K562 (cell line): ENCODE measurements around the gene OPCML. TPM values are rescaled to one million over a fixed set of nuclear protein-coding genes. Genes with fewer than 3 reads are reported as not detected.

ENCODE experiments used
- ATAC-seq: fragments of 200-7000 bp; cut with Tn5 transposase; 3 replicates; pipeline ENCODE4 v1.9.1; 2020; ENCODE audit warnings: moderate library complexity
- BruUV-seq: library from RNA; stranded (reverse); fragments of 400-500 nt; replicated peaks from 2 replicates; lab custom pipeline; 2021; lab: Mats Ljungman, UMichigan
- CTCF ChIA-PET: fragments of 300-600 bp; formaldehyde crosslinking; extraction: SDS; loops from one replicate; lab custom pipeline; 2021; ENCODE audit warnings: low intra/inter-chr PET ratio; lab: Yijun Ruan, JAX
- POLR2A ChIA-PET: fragments of 300-600, 350-650 bp; sonication (Branson Sonifier 250); formaldehyde crosslinking; extraction: SDS; loops from one replicate; lab custom pipeline; 2021; ENCODE audit warnings: antibody characterized with exemption, inconsistent platforms; lab: Yijun Ruan, JAX
- DNase-seq, 4 experiments: peaks; one replicate each; pipeline versions ENCODE4 v3.0.0 to v3.0.0-alpha.2; 2011 to 2018; ENCODE audit warnings: low spot score in 3 of 4, mixed read lengths in 3 of 4; ENCODE audit errors: extremely low read depth in 1 of 4
- FAIRE-seq: peaks from 2 replicates; lab custom pipeline; 2011; peaks lifted over from hg19 to GRCh38; lab: Jason Lieb, UNC
- H2AFZ ChIP-seq: 2 replicates; pipeline ENCODE4 v1.6.0; 2011; ENCODE audit warnings: low read depth, low read length, control low read depth, inconsistent platforms
- H3K27ac ChIP-seq: fragments of 200-600 bp; 3 replicates; pipeline ENCODE4 v1.8.0; 2011; ENCODE audit warnings: low read depth, mild to moderate bottlenecking, control low read depth, inconsistent platforms, low read length, moderate library complexity, mixed read lengths; ENCODE audit errors: extremely low read depth
- H3K27me3 ChIP-seq, 2 experiments: fragments of 300-600 bp in 1 of 2; 2 replicates in 1 of 2; 3 replicates in 1 of 2; pipeline versions ENCODE4 v1.6.0 to v1.8.0; 2011; ENCODE audit warnings: inconsistent platforms in 2 of 2, low read length in 2 of 2, mild to moderate bottlenecking in 1 of 2, mixed read lengths in 1 of 2, moderate library complexity in 1 of 2; ENCODE audit not compliant: control insufficient read depth in 2 of 2, insufficient read depth in 2 of 2
- H3K36me3 ChIP-seq: fragments of 300-600 bp; 3 replicates; pipeline ENCODE4 v1.8.0; 2011; ENCODE audit warnings: mild to moderate bottlenecking, low read length, inconsistent platforms; ENCODE audit not compliant: control insufficient read depth, insufficient read depth
- H3K4me1 ChIP-seq, 2 experiments: fragments of 200-600 bp in 1 of 2; replicated peaks in 1 of 2; 2 replicates in 1 of 2; 3 replicates in 1 of 2; pipeline versions ENCODE4 v1.5.1 to v1.8.0; 2011; ENCODE audit warnings: inconsistent platforms in 2 of 2, low read length in 2 of 2, mild to moderate bottlenecking in 1 of 2, mixed read lengths in 1 of 2, moderate library complexity in 1 of 2; ENCODE audit not compliant: control insufficient read depth in 2 of 2, insufficient read depth in 2 of 2
- H3K4me2 ChIP-seq: 2 replicates; pipeline ENCODE4 v1.6.1; 2011; ENCODE audit warnings: low read length, control low read depth, inconsistent platforms, mixed read lengths; ENCODE audit not compliant: insufficient read depth
- H3K4me3 ChIP-seq: fragments of 200-600 bp; sonication (generic), shearing (Covaris generic); 2 replicates; pipeline ENCODE4 v1.5.1; 2016; ENCODE audit warnings: control low read depth, inconsistent platforms
- H3K79me2 ChIP-seq: fragments of 200-600 bp; 3 replicates; pipeline ENCODE4 v1.8.0; 2011; ENCODE audit warnings: low read length, inconsistent platforms; ENCODE audit not compliant: control insufficient read depth, insufficient read depth
- H3K9ac ChIP-seq, 2 experiments: 2 replicates each; pipeline versions ENCODE4 v1.6.0 to v1.6.1; 2011; ENCODE audit warnings: low read depth in 2 of 2, low read length in 2 of 2, control low read depth in 1 of 2, inconsistent platforms in 1 of 2, mild to moderate bottlenecking in 1 of 2, mixed read lengths in 1 of 2; ENCODE audit not compliant: insufficient read depth in 1 of 2
- H3K9me1 ChIP-seq: one replicate; pipeline ENCODE4 v1.6.0; 2011; ENCODE audit warnings: inconsistent platforms, mild to moderate bottlenecking, low read length, moderate library complexity; ENCODE audit not compliant: control insufficient read depth, insufficient read depth
- H3K9me3 ChIP-seq: replicated peaks from 2 replicates; pipeline ENCODE4 v1.5.1; 2011; ENCODE audit warnings: low read depth, low read length, inconsistent platforms; ENCODE audit not compliant: control insufficient read depth, insufficient read depth
- H4K20me1 ChIP-seq: replicated peaks from 2 replicates; pipeline ENCODE4 v1.6.1; 2011; ENCODE audit warnings: low read length, inconsistent platforms, mixed read lengths; ENCODE audit not compliant: control insufficient read depth, insufficient read depth
- CCAR2 ChIP-seq: fragments of 200-400 bp; formaldehyde crosslinking; IDR thresholded peaks from 2 replicates; pipeline ENCODE4 v1.6.1; 2017; ENCODE audit warnings: mild to moderate bottlenecking, low read depth, low read length
- CSDE1 ChIP-seq, 2 experiments: fragments of 450-650 bp; IDR thresholded peaks; 2 replicates each; pipeline ENCODE4 v1.6.1; 2016; ENCODE audit warnings: mild to moderate bottlenecking in 1 of 2
- EWSR1 ChIP-seq: fragments of 450-650 bp; IDR thresholded peaks from 2 replicates; pipeline ENCODE4 v1.6.1; 2018; ENCODE audit warnings: borderline replicate concordance, mild to moderate bottlenecking, low read depth, moderate library complexity; ENCODE audit not compliant: partially characterized antibody
- EZH2 ChIP-seq: IDR thresholded peaks from 2 replicates; pipeline ENCODE4 v1.6.1; 2012; ENCODE audit warnings: low read depth, mild to moderate bottlenecking, inconsistent platforms, low read length, borderline replicate concordance
- IRF2 ChIP-seq: sonication (generic); formaldehyde crosslinking; IDR thresholded peaks from 2 replicates; pipeline ENCODE4 v1.8.1; 2022; ENCODE audit warnings: mild to moderate bottlenecking, missing genetic modification reagents
- NCOR1 ChIP-seq: fragments of 450-650 bp; IDR thresholded peaks from 2 replicates; pipeline ENCODE4 v1.6.1; 2016; ENCODE audit warnings: mild to moderate bottlenecking, moderate library complexity
- POLR3G ChIP-seq: IDR thresholded peaks from 2 replicates; pipeline ENCODE4 v1.6.1; 2011; ENCODE audit not compliant: insufficient read length, insufficient replicate concordance; ENCODE audit errors: extremely low read depth
- PTRF ChIP-seq: fragments of 450-650 bp; IDR thresholded peaks from 2 replicates; pipeline ENCODE4 v1.6.1; 2016; ENCODE audit warnings: mild to moderate bottlenecking, missing genetic modification characterization, missing compliant biosample characterization
- PURB ChIP-seq: sonication (generic); formaldehyde crosslinking; IDR thresholded peaks from 2 replicates; pipeline ENCODE4 v1.9.0; 2021; ENCODE audit warnings: low read depth, mild to moderate bottlenecking, missing genetic modification reagents
- SIN3B ChIP-seq: fragments of 450-650 bp; IDR thresholded peaks from 2 replicates; pipeline ENCODE4 v1.6.1; 2017; ENCODE audit warnings: low read depth, mild to moderate bottlenecking, moderate library complexity
- SLC30A9 ChIP-seq: fragments of 250-450 bp; sonication (Bioruptor Pico); IDR thresholded peaks from 2 replicates; pipeline ENCODE4 v1.8.0; 2022; ENCODE audit warnings: mild to moderate bottlenecking, moderate library complexity
- YY1 ChIP-seq, 3 experiments: IDR thresholded peaks; 2 replicates each; pipeline ENCODE4 v1.6.1; 2011; ENCODE audit warnings: low read length in 2 of 3, mild to moderate bottlenecking in 2 of 3, moderate library complexity in 2 of 3, borderline replicate concordance in 1 of 3, control low read depth in 1 of 3, low read depth in 1 of 3; ENCODE audit not compliant: insufficient read depth in 3 of 3, insufficient replicate concordance in 2 of 3, control insufficient read depth in 1 of 3, insufficient read length in 1 of 3; ENCODE audit errors: extremely low read depth in 1 of 3
- ZNF134 ChIP-seq: fragments of 250-450 bp; sonication (Bioruptor Pico); conservative IDR thresholded peaks from 2 replicates; pipeline ENCODE4 v1.4.0; 2020
- ZNF232 ChIP-seq: sonication (generic); formaldehyde crosslinking; IDR thresholded peaks from 2 replicates; pipeline ENCODE4 v1.8.0; 2022; ENCODE audit warnings: mild to moderate bottlenecking, missing genetic modification reagents
- ZNF77 ChIP-seq: fragments of 250-450 bp; sonication (Bioruptor Pico); IDR thresholded peaks from 2 replicates; pipeline ENCODE4 v1.5.0; 2020
- WGBS: fragments of 100-300 bp; shearing (Covaris generic); methylation state at CpG from one replicate; pipeline ENCODE4 v1.1.6; 2016; ENCODE audit warnings: low coverage, mixed read lengths; ENCODE audit not compliant: insufficient coverage; ENCODE audit errors: missing lambda C conversion rate; 5-methylcytosine and 5-hydroxymethylcytosine counted together
- in situ Hi-C: fragments of 300-500 bp; cut with MboI; formaldehyde crosslinking; loops from 4 replicates; pipeline ENCODE4 v1.15.0; 2018; ENCODE audit warnings: inconsistent platforms, mixed read lengths
- intact Hi-C: fragments of 100-400 bp; cut with micrococcal nuclease; formaldehyde crosslinking; loops from 2 replicates; pipeline ENCODE4 v1.14.2; 2022
- polyA plus RNA-seq, 8 experiments: library from polyadenylated mRNA; depleted of rRNA in 4 of 8; stranded (reverse) in 5 of 8; unstranded in 3 of 8; fragments of >200 nt; fragmentation: Nextera tagmentation in 2 of 8; fragmentation: Illumina TruSeq in 1 of 8; extraction: Ambion mirVana in 2 of 8; extraction: Trizol in 1 of 8; gene quantifications; 2 replicates each; pipeline versions ENCODE4 v1.2.1 to v1.2.3, GENCODE V29; 2011 to 2014; ENCODE audit warnings: inconsistent platforms in 1 of 8, missing spikeins in 1 of 8
- total RNA-seq, 7 experiments: library from RNA; depleted of rRNA in 6 of 7; stranded (reverse); fragments of >200 nt in 6 of 7; fragmentation: Illumina TruSeq in 2 of 7; extraction: Trizol in 2 of 7; gene quantifications; 2 replicates each; pipeline versions ENCODE4 v1.2.1 to v1.2.3, GENCODE V29; 2011 to 2021; ENCODE audit warnings: low replicate concordance in 1 of 7
- TF ChIP-seq, protein P1 (sequence below): fragments of 450-650 bp; IDR thresholded peaks from 2 replicates; pipeline ENCODE4 v1.6.1; 2016; ENCODE audit warnings: missing biosample characterization, missing genetic modification characterization

The OPCML gene
- total and polyA plus RNA-seq, 9 of the 15 experiments (the other 6 are each of a cell fraction or from before 2014, with no cell fraction given), result not detected

DNA sequence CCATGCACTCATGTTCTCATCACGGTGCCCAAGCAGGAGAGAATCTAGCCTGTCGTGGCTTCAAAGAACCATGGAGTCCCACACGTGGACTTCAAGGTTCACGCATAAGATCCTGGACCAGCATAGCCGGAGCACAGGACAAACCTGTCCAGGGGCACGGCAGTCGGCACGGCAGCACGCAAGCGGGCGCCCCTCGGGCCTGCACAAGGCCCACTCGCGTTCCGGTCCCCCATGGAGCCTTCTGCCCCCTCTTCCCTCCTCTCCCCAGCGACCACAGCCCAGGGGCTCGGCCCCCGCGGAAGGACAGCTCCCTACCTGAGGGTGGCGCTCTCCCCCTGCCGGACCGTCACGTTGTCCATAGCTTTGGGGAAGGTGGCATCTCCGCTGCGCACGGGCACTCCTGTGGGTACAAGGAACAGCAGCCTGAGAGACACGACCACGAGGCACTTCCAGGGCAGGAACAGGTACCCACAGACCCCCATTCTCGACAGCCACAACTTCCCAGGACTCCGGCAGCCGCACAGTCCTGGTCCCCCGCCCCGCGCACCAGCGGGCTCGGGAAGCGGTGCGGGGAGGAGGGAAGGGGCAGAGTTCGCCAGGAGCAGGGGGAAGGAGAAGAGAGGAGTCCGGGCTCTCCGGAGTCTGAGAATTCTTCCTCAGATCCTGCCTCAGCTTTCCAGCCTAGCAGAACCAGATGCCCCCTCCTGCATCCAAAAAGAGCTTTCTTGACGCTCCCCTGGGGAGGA is 589.5 kb downstream of the OPCML start:
- H3K27ac ChIP-seq, result no peak overlapping the region
- no peaks in the 10 kb centered on the region for H3K27me3 ChIP-seq
- in situ Hi-C loops, result no loop called here
- no peaks in the 10 kb centered on the region for H3K9me1 ChIP-seq
- no peak for TF ChIP-seq IRF2 (CRISPR knock-in tag)
- WGBS, result 5% methylated on average over 10 of the region's 42 CpGs
- H3K79me2 ChIP-seq, result no peaks in the 10 kb centered on the region
- H4K20me1 ChIP-seq, result no peaks in the 10 kb centered on the region
- no peak overlapping the region for H3K4me3 ChIP-seq
- no peak overlapping the region for H2AFZ ChIP-seq
- H3K9ac ChIP-seq, result no peak overlapping the region
- no peak overlapping the region for H3K4me2 ChIP-seq
- POLR2A ChIA-PET, result no interaction called here
- H3K9me3 ChIP-seq, result no peaks in the 10 kb centered on the region
- intact Hi-C loops, result loop anchor here (5.0 kb wide), 1 partner anchor 1250 kb away; no protein-coding TSS in a partner anchor
- no peak for ATAC-seq
- H3K4me1 ChIP-seq, result no peaks in the 10 kb centered on the region
- FAIRE-seq, result no peak
- no TSS peak for BruUV-seq
- DNase-seq, result no peak
- H3K36me3 ChIP-seq, result no peaks in the 10 kb centered on the region
- CTCF ChIA-PET, result no interaction called here

DNA sequence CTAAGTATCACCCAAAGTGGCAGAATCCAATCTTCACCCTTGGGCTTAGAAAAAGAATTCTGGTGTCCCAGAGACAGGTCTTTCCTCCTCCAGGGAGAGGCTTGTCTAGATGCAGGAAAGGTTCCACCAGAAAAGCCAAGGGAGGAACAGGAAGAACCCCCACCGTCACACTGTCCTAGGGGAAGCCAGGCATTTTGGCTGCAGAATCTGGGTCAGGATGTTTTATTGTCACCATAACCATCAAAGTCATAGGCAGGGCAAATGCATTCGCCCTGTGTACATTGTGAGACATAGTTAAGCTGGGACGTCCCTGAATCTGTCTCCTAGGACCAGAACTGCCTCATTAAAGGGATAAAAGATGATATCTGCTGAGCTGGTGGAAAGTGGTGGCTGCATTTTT is 590.5 kb downstream of the OPCML start:
- no peak overlapping the region for H3K9ac ChIP-seq
- BruUV-seq, result no TSS peak
- CTCF ChIA-PET, result no interaction called here
- 0% methylated on average over 3 of the region's 3 CpGs for whole genome bisulfite sequencing
- no peak overlapping the region for H2AFZ ChIP-seq
- H3K79me2 ChIP-seq, result no peaks in the 10 kb centered on the region
- H3K9me1 ChIP-seq, result no peaks in the 10 kb centered on the region
- H3K27ac ChIP-seq, result no peak overlapping the region
- H4K20me1 ChIP-seq, result no peaks in the 10 kb centered on the region
- intact Hi-C loops (loop anchor here (5.0 kb wide), 1 partner anchor 1249 kb away; no protein-coding TSS in a partner anchor), in situ Hi-C loops (no loop called here)
- H3K4me1 ChIP-seq, result no peaks in the 10 kb centered on the region
- DNase-seq (no peak), FAIRE-seq (no peak), ATAC-seq (no peak)
- no peaks in the 10 kb centered on the region for H3K36me3 ChIP-seq
- H3K4me3 ChIP-seq, result no peak overlapping the region
- H3K27me3 ChIP-seq, result no peaks in the 10 kb centered on the region
- no peaks in the 10 kb centered on the region for H3K9me3 ChIP-seq
- H3K4me2 ChIP-seq, result no peak overlapping the region
- POLR2A ChIA-PET, result no interaction called here
- TF ChIP-seq, protein P1, sequence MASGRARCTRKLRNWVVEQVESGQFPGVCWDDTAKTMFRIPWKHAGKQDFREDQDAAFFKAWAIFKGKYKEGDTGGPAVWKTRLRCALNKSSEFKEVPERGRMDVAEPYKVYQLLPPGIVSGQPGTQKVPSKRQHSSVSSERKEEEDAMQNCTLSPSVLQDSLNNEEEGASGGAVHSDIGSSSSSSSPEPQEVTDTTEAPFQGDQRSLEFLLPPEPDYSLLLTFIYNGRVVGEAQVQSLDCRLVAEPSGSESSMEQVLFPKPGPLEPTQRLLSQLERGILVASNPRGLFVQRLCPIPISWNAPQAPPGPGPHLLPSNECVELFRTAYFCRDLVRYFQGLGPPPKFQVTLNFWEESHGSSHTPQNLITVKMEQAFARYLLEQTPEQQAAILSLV (tag), result no peak
- TF ChIP-seq ZNF232 (no peak), YY1 (IDR thresholded peaks at IDR 0.05; ENCODE audit: borderline replicate concordance in 1 of 3, control insufficient read depth in 1 of 3, extremely low read depth in 1 of 3, insufficient read depth in 3 of 3, insufficient read length in 1 of 3, insufficient replicate concordance in 2 of 3, low read depth in 1 of 3, low read length in 2 of 3) (no peak), SIN3B (no peak), ZNF134 (CRISPR knock-in tag) (no peak), PURB (no peak), IRF2 (CRISPR knock-in tag) (no peak), EZH2 (no peak), CCAR2 (no peak), POLR3G (no peak), PTRF (tag) (no peak), EWSR1 (no peak), NCOR1 (no peak), CSDE1 (IDR thresholded peaks at IDR 0.05) (no peak), SLC30A9 (CRISPR knock-in tag) (no peak), ZNF77 (CRISPR knock-in tag) (no peak)
